Mammary epithelial cell (primary cell): ENCODE measurements around the gene PPA2.

Experiments
- CTCF ChIP-seq, 2 donors: IDR thresholded peaks in 1 of 2; conservative IDR thresholded peaks in 1 of 2; 2 replicates each; pipeline ENCODE4 v1.5.1; 2011 to 2012; ENCODE audit warnings: inconsistent platforms in 2 of 2, low read length in 2 of 2, mild to moderate bottlenecking in 2 of 2, control low read depth in 1 of 2, low read depth in 1 of 2; ENCODE audit not compliant: insufficient read depth in 1 of 2; ENCODE audit errors: extremely low read depth in 1 of 2
- EZH2 ChIP-seq: IDR thresholded peaks from 2 replicates; pipeline ENCODE4 v1.6.1; 2012; ENCODE audit warnings: low read length, inconsistent platforms, borderline replicate concordance

GRCh38 chr4:105392858-105393257 is 81.0 kb downstream of the PPA2 start:
- TF ChIP-seq CTCF (conservative IDR thresholded peaks at IDR 0.05 in 1 of 2, IDR thresholded peaks at IDR 0.05 in 1 of 2; ENCODE audit: extremely low read depth in 1 of 2, insufficient read depth in 1 of 2, low read depth in 1 of 2, low read length in 2 of 2) (no peak), EZH2 (no peak)
